Uterus (tissue), 4 donors: ENCODE measurements around the gene RASAL1. TPM values are rescaled to one million over a fixed set of nuclear protein-coding genes. Genes with fewer than 3 reads are reported as not detected.

Experiments used
- DNase-seq, 2 donors: peaks; one replicate each; pipeline ENCODE4 v3.0.0-alpha.2; 2019 to 2020
- H3K27ac ChIP-seq, 2 donors: fragments of 200-600 bp; sonication (generic); 1 replicate in 1 of 2; 2 replicates in 1 of 2; pipeline ENCODE4 v1.5.1; 2016 to 2018
- H3K27me3 ChIP-seq, 2 donors: fragments of 200-600 bp; sonication (generic); one replicate each; pipeline ENCODE4 v1.5.1; 2018 to 2019; ENCODE audit warnings: control low read depth in 1 of 2
- H3K36me3 ChIP-seq, 2 donors: fragments of 200-600 bp; sonication (generic); one replicate each; pipeline ENCODE4 v1.5.1; 2019; ENCODE audit warnings: control low read depth in 1 of 2
- H3K4me1 ChIP-seq, 2 donors: fragments of 200-600 bp; sonication (generic); one replicate each; pipeline ENCODE4 v1.5.1; 2018 to 2019; ENCODE audit warnings: control low read depth in 1 of 2
- H3K4me3 ChIP-seq, 2 donors: fragments of 200-600 bp; sonication (generic); 1 replicate in 1 of 2; 2 replicates in 1 of 2; pipeline ENCODE4 v1.5.1; 2018 to 2019; ENCODE audit warnings: mild to moderate bottlenecking in 1 of 2
- H3K9me3 ChIP-seq, 2 donors: fragments of 200-600 bp; sonication (generic); one replicate each; pipeline ENCODE4 v1.5.1; 2019; ENCODE audit warnings: control low read depth in 1 of 2
- POLR2A ChIP-seq, 2 donors: fragments of 450-650 bp; IDR thresholded peaks; one replicate each; pipeline ENCODE4 v1.6.1; 2016; ENCODE audit warnings: antibody characterized with exemption in 2 of 2, mild to moderate bottlenecking in 1 of 2, moderate library complexity in 1 of 2
- intact Hi-C: fragments of 100-400 bp; cut with DNase I; formaldehyde crosslinking; loops from one replicate; pipeline ENCODE4 v1.15.1; 2023; ENCODE audit warnings: low total_unique reads
- total RNA-seq, 4 donors: library from RNA; depleted of rRNA in 3 of 4; stranded (reverse); fragments of >200 nt in 3 of 4; gene quantifications; one replicate each; pipeline versions ENCODE4 v1.1.0 to v1.2.4, GENCODE V29; 2014 to 2023
- TF ChIP-seq, protein P1 (sequence below), 4 experiments: fragments of 200-600 bp in 2 of 4; fragments of 450-650 bp in 2 of 4; sonication (generic) in 2 of 4; IDR thresholded peaks; one replicate each; pipeline ENCODE4 v1.5.1; 2016 to 2019; ENCODE audit warnings: antibody characterized with exemption in 4 of 4, mild to moderate bottlenecking in 2 of 4, moderate library complexity in 1 of 4
- donor health status: DM: yes; HTN: yes; CAD: no.

The RASAL1 gene
- total RNA-seq, 4 donors from 2014 or later: 6.8 TPM; not detected in 3

DNA sequence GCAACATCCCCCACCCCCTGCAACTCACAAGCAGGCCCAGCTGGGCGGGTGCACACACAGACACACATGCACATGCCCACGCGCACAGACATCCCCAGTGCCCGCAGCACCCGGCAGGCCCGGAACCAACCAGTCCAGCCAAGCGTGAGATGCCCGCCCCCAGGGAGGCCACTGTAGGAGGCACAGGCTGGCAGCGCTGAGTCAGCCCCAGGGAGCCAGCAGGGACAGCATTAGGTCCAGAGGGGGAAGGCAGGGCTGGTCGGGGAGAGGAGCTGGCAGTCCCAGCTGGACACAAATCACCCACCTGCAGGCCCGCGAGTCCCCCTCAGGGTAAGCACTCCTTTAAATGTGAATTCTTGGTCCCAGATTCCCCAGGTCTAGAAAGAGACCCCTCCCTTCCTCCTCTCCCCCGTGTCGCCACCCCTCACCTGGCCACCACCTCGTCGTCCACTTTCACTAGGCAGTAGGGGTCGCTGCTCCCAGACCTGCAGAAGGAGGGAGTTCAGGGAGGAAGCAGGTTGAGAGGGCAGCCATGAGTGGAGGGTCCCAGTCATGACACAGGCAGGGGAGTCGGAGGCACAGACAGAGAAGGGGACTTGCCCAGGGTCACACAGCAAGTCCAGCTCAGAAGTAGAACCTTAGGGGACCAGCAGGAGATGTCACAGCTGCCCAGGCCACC lies 5.0 kb downstream of the RASAL1 start:
- no peak for DNase-seq
- TF ChIP-seq, protein P1, sequence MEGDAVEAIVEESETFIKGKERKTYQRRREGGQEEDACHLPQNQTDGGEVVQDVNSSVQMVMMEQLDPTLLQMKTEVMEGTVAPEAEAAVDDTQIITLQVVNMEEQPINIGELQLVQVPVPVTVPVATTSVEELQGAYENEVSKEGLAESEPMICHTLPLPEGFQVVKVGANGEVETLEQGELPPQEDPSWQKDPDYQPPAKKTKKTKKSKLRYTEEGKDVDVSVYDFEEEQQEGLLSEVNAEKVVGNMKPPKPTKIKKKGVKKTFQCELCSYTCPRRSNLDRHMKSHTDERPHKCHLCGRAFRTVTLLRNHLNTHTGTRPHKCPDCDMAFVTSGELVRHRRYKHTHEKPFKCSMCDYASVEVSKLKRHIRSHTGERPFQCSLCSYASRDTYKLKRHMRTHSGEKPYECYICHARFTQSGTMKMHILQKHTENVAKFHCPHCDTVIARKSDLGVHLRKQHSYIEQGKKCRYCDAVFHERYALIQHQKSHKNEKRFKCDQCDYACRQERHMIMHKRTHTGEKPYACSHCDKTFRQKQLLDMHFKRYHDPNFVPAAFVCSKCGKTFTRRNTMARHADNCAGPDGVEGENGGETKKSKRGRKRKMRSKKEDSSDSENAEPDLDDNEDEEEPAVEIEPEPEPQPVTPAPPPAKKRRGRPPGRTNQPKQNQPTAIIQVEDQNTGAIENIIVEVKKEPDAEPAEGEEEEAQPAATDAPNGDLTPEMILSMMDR (IDR thresholded peaks at IDR 0.05): no peak
- no peak for TF ChIP-seq POLR2A (IDR thresholded peaks at IDR 0.05)
- H3K9me3 ChIP-seq: no peaks in the 10 kb centered on the region
- H3K4me3 ChIP-seq: no peak overlapping the region
- no peak overlapping the region for H3K27ac ChIP-seq
- no peaks in the 10 kb centered on the region for H3K36me3 ChIP-seq
- intact Hi-C loops: no loop called here
- no peaks in the 10 kb centered on the region for H3K27me3 ChIP-seq
- H3K4me1 ChIP-seq: no peaks in the 10 kb centered on the region

DNA sequence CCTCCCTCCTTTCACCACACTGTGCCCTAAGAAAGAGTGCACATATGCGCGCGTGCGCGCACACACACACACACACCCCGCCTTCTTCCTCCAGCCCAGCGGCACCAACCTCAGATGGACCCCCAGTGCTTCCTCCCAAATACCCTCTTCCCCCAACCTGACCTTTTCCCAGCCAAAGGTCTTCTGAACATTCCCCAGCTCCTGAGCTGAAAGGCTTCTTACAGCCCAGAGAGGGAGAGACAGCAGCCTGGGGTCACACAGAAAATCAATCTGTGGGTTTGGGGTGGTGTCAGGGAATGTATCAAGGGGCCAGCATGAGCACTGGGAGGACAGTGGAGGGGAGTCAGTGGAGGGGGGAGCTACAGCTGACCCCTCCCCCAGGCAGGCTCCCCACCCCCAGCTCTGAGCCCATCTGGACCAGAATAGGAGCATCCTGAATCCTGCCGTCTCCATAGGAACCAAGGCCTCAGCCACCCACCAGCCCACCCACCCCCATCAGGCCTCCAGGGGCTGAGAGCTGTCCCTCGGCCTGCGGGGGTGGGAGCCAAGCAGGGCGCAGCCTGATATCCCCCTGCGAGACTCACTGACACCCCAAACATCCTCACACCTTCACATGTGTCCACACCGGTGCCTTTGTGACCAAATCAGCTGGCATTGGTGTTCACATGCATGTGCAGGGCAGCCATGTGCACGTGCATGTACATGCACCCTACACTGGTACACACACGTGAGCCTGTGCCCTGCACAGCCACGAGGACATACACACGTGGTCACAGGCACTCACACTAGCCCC lies 5.7 kb downstream of the RASAL1 start:
- H3K36me3 ChIP-seq: no peaks in the 10 kb centered on the region
- no peaks in the 10 kb centered on the region for H3K9me3 ChIP-seq
- H3K4me3 ChIP-seq: no peak overlapping the region
- no peak for DNase-seq
- H3K27me3 ChIP-seq: no peaks in the 10 kb centered on the region
- H3K27ac ChIP-seq: no peak overlapping the region
- TF ChIP-seq, protein P1 (IDR thresholded peaks at IDR 0.05): no peak
- TF ChIP-seq POLR2A (IDR thresholded peaks at IDR 0.05): no peak
- H3K4me1 ChIP-seq: no peaks in the 10 kb centered on the region
- intact Hi-C loops: no loop called here

DNA sequence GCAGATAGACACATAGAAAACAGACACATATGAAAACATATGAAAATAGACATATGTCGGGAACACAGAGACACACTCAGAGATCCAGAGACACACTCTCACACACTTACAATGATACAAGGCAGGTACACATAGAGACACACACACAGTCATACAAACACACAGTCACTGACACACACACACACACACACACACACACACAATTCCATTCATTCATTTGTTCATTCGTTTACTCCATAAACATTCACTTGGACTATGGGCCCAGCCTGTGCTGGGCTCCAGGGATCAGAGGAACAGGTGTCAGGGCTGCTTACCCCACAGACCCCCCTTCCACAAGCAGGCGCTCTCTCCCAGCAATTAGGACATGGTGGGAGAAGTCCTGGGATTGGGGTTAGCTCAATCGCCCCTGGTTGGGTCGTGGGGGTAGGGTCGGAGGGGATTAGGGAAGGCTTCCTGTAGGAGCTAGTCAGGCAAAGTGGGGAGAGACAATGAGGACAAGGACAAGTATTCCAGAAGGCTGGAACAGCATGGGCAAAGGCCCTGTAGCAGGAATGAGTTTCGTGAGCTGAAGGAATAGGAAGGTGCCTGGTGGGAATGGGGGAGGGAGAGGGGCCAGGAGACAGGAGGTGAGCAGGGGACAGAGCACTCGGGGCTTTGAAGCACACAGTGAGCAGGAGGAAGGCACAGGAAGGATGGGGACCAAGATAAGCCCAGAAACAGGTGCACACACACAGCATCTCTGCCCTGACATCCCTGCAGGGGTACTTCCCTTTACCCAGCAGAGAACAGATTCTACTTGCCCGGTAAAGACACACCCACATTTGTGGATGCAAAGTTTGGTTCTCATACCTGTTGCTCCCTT lies 6.5 kb downstream of the RASAL1 start:
- Histone ChIP-seq H3K4me1 (no peaks in the 10 kb centered on the region), H3K27ac (no peak overlapping the region), H3K9me3 (no peaks in the 10 kb centered on the region), H3K27me3 (no peaks in the 10 kb centered on the region), H3K4me3 (no peak overlapping the region), H3K36me3 (no peaks in the 10 kb centered on the region)
- intact Hi-C loops: no loop called here
- TF ChIP-seq, protein P1 (IDR thresholded peaks at IDR 0.05): no peak
- TF ChIP-seq POLR2A (IDR thresholded peaks at IDR 0.05): no peak
- DNase-seq: no peak

DNA sequence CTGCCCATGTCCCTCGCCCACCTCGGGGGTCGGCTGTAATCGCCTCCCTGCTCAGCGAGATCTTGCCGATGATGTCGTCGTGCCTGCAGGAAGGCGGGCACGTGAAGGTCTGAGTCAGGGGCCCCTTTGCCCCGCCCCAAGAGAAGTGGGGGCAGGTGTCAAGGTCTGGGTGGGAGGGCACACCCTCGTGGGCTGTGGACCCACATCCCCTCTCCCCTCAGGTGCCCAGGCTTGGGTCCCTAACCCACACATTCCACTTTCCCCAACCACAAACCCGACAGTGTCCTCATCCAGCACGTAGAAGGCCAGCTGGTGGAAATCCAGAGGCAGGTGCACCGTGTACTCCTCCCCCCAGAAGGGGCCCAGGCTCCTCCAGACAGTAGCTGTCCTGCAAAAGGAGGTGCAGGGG lies 7.8 kb downstream of the RASAL1 start:
- no peak overlapping the region for H3K27ac ChIP-seq
- no peaks in the 10 kb centered on the region for H3K36me3 ChIP-seq
- intact Hi-C loops: no loop called here
- DNase-seq: no peak
- no peaks in the 10 kb centered on the region for H3K27me3 ChIP-seq
- TF ChIP-seq, protein P1 (IDR thresholded peaks at IDR 0.05): no peak
- no peak for TF ChIP-seq POLR2A (IDR thresholded peaks at IDR 0.05)
- no peak overlapping the region for H3K4me3 ChIP-seq
- H3K4me1 ChIP-seq: no peaks in the 10 kb centered on the region
- H3K9me3 ChIP-seq: no peaks in the 10 kb centered on the region
